ENCODE measurements around the gene FXYD1. TPM values are rescaled to one million over a fixed set of nuclear protein-coding genes. Genes with fewer than 3 reads are reported as not detected.

FXYD1 gene
- total and polyA plus RNA-seq, 2 donors (not counting 3 experiments of a cell fraction or from before 2014, with no cell fraction given) = not detected

- Histone ChIP-seq H2AFZ (ENCODE audit: low read depth, low read length) (no peak overlapping the region), H3K9ac (replicated peaks; ENCODE audit: extremely low read depth, insufficient read depth, low read length) (no peak overlapping the region), H3K4me3 (replicated peaks in 1 of 3; ENCODE audit: insufficient read depth in 1 of 3, low read depth in 1 of 3, low read length in 3 of 3) (no peak overlapping the region), H3K36me3 (ENCODE audit: control insufficient read depth in 2 of 2, extremely low read depth in 1 of 2, insufficient read depth in 2 of 2, low read length in 2 of 2) (no peaks in the 10 kb centered on the region), H3K4me1 (ENCODE audit: control insufficient read depth, extremely low read depth, insufficient read depth, low read length) (peaks cover 3% of the 10 kb centered on the region), H3K9me1 (replicated peaks; ENCODE audit: control insufficient read depth, extremely low read depth, insufficient read depth, low read length) (no peaks in the 10 kb centered on the region), H3K9me3 (replicated peaks; ENCODE audit: control insufficient read depth, insufficient read depth, low read length) (no peaks in the 10 kb centered on the region), H3K27ac (ENCODE audit: insufficient read depth, low read depth, low read length) (no peak overlapping the region), H4K20me1 (replicated peaks; ENCODE audit: control insufficient read depth, extremely low read depth, insufficient read depth, low read length) (no peaks in the 10 kb centered on the region), H3K4me2 (ENCODE audit: insufficient read depth, low read length) (no peak overlapping the region), H3K79me2 (ENCODE audit: control insufficient read depth, insufficient read depth, low read length) (no peaks in the 10 kb centered on the region), H3K27me3 (ENCODE audit: control insufficient read depth in 2 of 2, insufficient read depth in 2 of 2, low read length in 2 of 2) (no peaks in the 10 kb centered on the region)
- intact Hi-C loops (cut with micrococcal nuclease) (no loop called here), dilution Hi-C loops (cut with MboI; ENCODE audit: extremely low pct_ligation_motif_present, low sequenced_read_pairs) (no loop called here)
- FAIRE-seq (no peak), DNase-seq (ENCODE audit: low read depth, low spot score) (no peak)
- no TSS peak for BruUV-seq (replicated peaks)
- ChIA-PET CTCF (interaction anchor here (1.1 to 2.1 kb wide), 3 partner anchors 10 to 16 kb away, joined by 3 to 16 read pairs (median 5); no protein-coding TSS in a partner anchor), POLR2A (no interaction called here)
- TF ChIP-seq POLR2AphosphoS5 (IDR thresholded peaks at IDR 0.05; ENCODE audit: insufficient read depth, low read depth, low read length) (no peak), EZH2 (IDR thresholded peaks at IDR 0.05; ENCODE audit: borderline replicate concordance, low read depth, low read length, severe bottlenecking) (no peak), JUN (IDR thresholded peaks at IDR 0.05; ENCODE audit: borderline replicate concordance, insufficient read depth, insufficient read length, low read depth) (no peak), CTCF (IDR thresholded peaks at IDR 0.05; ENCODE audit: extremely low read depth in 1 of 2, insufficient read depth in 1 of 2, low read depth in 1 of 2, low read length in 2 of 2) (no peak), MYC (IDR thresholded peaks at IDR 0.05; ENCODE audit: low read depth, low read length) (no peak), MAX (IDR thresholded peaks at IDR 0.05; ENCODE audit: insufficient read depth, insufficient read length) (no peak), GATA2 (IDR thresholded peaks at IDR 0.05; ENCODE audit: insufficient read depth, insufficient read length, low read depth, low read length) (no peak), FOS (IDR thresholded peaks at IDR 0.05; ENCODE audit: borderline replicate concordance, insufficient read depth, low read length) (no peak), POLR2A (IDR thresholded peaks at IDR 0.05; ENCODE audit: low read depth, low read length) (no peak)
Measured at GRCh38 chr19:35125749-35126623, 12.6 kb upstream of the FXYD1 start.
